SIG-M5 treated with dmso at 0.1 percent for 504 hours (cell line): ENCODE measurements around the gene MCF2L2.

Experiments
- DNase-seq: peaks from one replicate; lab custom pipeline; 2025; ENCODE audit not compliant: unreplicated experiment; lab: John Stamatoyannopoulos, UW

The MCF2L2 gene

DNA sequence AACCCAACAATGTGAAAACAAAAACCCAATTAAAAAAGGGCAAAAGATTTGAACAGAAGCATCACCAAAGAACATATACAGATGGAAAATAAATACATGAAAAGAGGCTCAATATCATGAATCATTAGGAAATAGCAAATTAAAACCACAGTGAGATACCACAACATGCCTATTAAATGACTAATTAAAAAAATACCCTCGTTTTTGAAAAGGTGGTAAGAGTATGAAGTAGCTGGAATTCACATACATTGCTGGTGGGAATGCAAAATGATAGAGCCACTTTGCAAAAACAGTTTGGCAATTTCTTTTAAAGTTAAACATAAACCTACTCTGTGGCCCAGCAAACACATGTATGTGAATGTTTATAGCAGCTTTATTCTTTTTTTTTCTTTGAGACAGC is 99.6 kb downstream of the MCF2L2 start:
- DNase-seq: no peak

DNA sequence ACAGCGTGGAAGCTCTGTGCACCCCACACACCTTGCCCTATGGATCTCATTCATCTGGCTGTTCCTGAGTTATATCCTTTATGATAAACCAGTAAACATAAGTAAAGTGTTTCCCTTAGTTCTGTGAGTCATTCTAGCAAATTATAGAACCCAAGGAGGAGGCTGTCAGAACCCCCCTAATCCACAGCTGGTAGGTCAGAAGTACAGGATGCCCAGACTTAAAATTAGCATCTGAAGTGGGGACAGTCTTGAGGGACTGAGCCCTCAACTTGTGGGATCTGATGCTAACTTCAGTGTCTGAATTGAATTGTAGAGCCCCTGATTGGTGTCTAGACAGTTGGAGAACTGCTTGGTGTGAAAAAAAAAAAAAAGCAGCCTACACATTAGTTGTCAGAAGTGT is 100.3 kb downstream of the MCF2L2 start:
- no peak for DNase-seq

- peak; percentile 13 for DNase-seq
These were observed 101.1 kb downstream of the MCF2L2 start for GRCh38 chr3:183327343-183327742.

- no peak for DNase-seq
These were observed 104.3 kb downstream of the MCF2L2 start for GRCh38 chr3:183324083-183324482.

GRCh38 chr3:183319371-183319770 is 109.0 kb downstream of the MCF2L2 start:
- DNase-seq: no peak

GRCh38 chr3:183318877-183319276 is 109.5 kb downstream of the MCF2L2 start:
- DNase-seq: no peak

GRCh38 chr3:183317886-183318865 is 110.2 kb downstream of the MCF2L2 start:
- DNase-seq: peak; percentile 27

- no peak for DNase-seq
These were observed 111.1 kb downstream of the MCF2L2 start for GRCh38 chr3:183317271-183317670.

GRCh38 chr3:183315739-183316138 is 112.7 kb downstream of the MCF2L2 start:
- no peak for DNase-seq

GRCh38 chr3:183313764-183314163 is 114.7 kb downstream of the MCF2L2 start:
- DNase-seq: no peak

GRCh38 chr3:183313351-183313750 is 115.1 kb downstream of the MCF2L2 start:
- DNase-seq: peak; percentile 94

GRCh38 chr3:183312433-183312832 is 116.0 kb downstream of the MCF2L2 start:
- DNase-seq: no peak

GRCh38 chr3:183310936-183311335 is 117.5 kb downstream of the MCF2L2 start:
- DNase-seq: no peak

DNA sequence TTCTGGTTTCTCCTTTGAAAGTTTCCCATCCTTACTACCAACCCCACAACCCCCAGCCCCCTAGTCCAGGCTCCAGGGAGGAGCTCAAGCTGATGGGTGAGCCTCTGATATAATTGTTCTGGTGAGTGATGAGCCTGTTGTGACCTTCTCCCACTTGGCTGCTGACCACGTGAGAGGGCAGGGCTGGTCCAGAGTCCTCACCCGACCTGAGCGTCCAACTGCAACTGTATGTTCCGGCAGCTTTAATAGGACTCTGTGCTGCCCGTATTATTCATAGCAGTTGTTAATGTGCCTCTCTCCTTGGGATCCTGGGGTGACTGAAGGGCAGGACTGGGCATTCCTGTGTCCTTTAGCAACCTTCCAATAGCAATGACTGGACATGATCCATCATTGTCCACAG is 119.1 kb downstream of the MCF2L2 start:
- DNase-seq: no peak

DNA sequence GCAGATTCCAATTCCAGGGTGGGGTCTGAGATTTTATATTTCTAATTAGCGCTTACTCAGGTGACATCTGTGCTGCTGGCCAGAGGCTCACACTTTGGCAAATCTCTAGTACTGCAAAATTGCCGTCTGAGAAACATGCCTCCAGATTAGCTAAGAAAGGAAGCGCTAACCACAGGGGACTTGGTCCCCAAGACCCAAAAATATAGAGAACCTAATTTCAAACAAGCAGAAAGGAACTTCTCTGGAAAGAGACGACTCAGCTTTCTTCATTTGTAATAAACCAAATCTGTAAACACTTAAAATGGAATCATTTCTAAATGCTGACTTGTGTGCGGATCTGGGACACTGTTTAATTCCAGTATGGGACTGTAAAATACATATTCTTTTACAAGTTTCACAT is 119.7 kb downstream of the MCF2L2 start:
- no peak for DNase-seq

GRCh38 chr3:183307749-183308148 is 120.7 kb downstream of the MCF2L2 start:
- DNase-seq: no peak

DNA sequence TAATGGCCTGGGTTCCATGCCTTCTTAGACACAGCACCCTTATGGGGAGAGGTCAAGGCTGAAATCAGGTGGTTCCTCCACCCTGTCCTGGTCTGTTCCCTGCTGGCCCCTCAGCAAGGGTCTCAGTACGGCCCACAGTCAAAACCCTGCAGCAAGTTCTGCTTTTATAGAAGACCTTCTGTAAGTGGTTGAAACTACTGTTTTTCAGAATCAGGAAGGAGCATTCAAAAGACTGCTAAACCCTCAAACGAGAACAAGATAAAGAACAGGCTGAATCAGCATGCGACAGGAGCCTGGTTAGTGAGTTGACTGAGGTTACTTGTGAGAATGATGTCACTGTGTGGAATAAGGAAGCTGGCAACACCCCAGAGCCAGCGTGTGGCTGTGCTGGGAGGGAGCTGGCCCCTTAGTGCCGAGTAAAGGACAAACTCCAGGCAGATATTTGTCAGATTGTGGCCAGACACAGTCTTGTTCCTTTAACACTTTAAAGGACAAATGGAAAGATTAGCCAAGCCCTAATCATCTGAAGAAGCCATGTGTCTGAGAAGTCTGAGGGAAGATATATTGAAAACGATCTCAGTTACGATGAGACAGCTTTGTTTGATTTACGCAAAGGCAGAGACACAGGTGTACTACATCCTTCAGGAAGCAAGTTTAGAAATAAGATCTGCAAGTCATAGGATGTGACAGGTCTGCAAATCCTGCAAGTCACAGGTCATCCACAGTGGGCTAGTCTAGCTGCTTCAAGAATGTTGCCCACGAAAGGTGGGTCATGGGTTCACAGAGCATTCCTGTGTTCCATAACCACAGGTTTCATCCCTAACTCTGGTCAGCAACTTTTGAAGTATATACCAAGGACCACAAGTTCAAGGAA is 121.4 kb downstream of the MCF2L2 start:
- DNase-seq: peak; percentile 96

GRCh38 chr3:183303690-183304089 is 124.7 kb downstream of the MCF2L2 start:
- DNase-seq: no peak

DNA sequence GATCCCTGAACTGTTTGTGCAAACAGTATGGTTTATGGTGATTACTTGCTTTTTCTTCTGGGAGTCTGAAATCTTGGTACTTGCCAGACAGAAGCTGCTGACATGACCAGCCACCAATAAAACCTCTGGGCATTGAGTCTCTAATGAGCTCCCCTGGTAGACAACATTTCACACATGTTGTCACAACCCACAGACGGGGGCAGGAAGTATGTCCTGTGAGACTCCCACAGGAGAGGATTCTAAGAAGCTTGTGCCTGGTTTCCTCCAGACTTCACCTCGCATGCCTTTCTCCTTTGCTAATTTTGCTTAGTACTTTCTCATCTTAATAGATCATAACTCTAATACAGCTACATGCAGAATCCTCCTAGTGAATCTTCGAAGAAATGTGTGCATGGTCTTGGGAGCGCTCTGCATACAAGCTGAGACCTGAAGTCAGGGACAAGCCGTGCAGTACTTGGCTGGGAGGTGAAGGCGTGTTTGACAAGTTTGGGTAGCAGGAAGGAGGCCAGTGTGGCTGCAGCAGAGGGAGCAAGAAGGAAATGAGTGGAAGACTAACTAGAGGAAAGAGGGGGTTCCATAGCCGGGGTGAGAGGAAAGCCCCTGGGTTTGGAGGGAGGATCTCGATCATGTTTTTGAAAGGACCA is 126.4 kb downstream of the MCF2L2 start:
- no peak for DNase-seq

DNA sequence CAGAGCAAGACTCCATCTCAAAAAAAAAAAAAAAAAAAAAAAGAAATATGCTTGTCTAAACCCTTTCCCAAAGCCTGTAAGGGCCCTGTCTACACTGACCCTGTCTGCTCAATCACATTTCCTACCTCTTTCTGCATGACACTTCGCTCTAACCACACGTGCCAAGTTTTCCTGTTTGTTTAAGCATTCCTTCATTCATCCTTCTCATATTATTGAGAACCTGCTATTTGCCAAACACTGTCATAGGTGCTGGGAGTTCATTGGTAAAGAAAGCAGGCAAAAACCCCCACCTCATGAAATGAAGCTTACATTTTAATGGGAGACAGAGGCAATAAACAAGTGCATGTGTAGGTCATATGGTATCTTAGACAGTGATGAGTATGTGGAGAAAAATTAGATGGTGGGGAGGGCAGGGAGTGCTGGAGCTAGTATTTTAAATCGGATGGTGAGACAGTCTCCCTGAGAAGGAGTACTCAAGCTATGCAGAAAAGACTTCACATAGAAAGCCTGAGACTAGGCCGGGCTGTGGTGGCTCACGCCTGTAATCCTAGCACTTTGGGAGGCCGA is 127.3 kb downstream of the MCF2L2 start:
- no peak for DNase-seq

DNA sequence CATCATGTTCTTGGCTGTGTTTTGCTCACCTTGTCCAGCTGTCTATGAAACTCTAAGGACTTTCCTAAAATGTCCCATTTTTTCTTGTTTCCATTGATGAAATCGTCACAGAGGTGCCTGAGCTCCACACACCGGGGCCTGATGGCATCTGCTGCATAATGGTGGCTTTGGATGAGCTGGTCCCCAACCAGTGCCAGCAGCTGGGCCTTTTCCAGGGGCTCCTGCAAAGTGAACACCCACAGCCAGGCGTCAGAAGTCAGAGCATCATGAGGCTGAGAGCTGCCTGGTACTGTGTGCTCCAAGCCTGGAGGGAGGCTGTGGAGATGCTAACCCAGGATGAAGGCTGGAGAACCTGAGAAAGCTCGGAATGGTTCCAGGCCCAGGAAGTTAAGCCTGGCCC is 128.4 kb downstream of the MCF2L2 start:
- no peak for DNase-seq
